T47D (cell line): ENCODE results near the gene MUS81.
"Not testable (repeated sequence)": the region's sequence is repeated elsewhere in the genome, so short reads cannot be mapped to it uniquely, and the experiment has no call there.

ENCODE experiments used
- DNase-seq, 2 experiments: peaks; one replicate each; pipeline versions ENCODE4 v3.0.0 to v3.0.0-alpha.2; 2011 to 2012; ENCODE audit warnings: low read depth in 1 of 2, low spot score in 1 of 2
- JUND ChIP-seq: IDR thresholded peaks from 2 replicates; pipeline ENCODE4 v1.6.1; 2012; ENCODE audit warnings: low read depth
- in situ Hi-C: cut with HindIII; loops from 2 replicates; pipeline ENCODE4 v1.10.0; 2016; ENCODE audit warnings: low sequenced_read_pairs, low pct_unique_long_range_greater_than_20kb

The MUS81 gene

GRCh38 chr11:65886826-65887722 lies 26.8 kb downstream of the MUS81 start:
- in situ Hi-C loops, result no loop called here
- no peak for DNase-seq
- TF ChIP-seq JUND, result no peak

- in situ Hi-C loops, result no loop called here
- DNase-seq, result no peak
- no peak for TF ChIP-seq JUND
These were observed 27.5 kb downstream of the MUS81 start for GRCh38 chr11:65887723-65888162.

DNA sequence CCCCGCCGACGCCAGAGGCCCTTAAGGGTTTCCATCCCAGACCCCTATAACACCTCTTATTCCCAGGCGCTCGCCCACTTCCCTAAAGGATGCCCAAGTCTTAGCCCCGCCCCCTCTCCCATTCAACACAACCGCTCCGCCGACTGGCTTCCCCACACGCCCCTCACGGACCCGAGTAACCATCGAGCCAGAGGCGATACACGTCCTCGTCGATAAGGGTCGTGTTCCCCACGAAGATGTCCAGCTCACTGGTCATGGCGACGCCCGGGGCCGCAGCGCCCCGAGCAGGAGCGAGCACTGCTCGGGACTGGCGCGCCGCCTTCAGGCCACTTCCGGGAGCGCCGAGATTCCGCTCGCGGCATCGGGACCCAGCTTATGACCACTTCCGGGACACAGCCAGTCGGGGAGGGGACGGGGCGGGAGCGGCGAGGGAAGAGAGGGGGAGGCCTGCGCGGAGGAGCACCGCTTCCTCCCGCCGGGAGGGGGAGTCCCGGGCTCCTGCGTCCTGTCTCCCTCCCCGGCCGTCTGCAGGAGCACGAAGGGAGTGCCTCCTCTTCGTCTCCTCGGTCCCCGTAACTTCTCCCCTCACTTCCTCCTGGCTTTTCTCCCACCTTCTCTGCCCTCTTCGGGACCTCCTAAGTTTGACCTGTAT lies 28.1 kb downstream of the MUS81 start, which contains the start of gene FIBP:
Gene FIBP, minus strand, starts transcription at position 309 of the 652 bp plus-strand sequence. Its CDS starts 53 bp downstream, at position 256.
- in situ Hi-C loops, result no loop called here

DNA sequence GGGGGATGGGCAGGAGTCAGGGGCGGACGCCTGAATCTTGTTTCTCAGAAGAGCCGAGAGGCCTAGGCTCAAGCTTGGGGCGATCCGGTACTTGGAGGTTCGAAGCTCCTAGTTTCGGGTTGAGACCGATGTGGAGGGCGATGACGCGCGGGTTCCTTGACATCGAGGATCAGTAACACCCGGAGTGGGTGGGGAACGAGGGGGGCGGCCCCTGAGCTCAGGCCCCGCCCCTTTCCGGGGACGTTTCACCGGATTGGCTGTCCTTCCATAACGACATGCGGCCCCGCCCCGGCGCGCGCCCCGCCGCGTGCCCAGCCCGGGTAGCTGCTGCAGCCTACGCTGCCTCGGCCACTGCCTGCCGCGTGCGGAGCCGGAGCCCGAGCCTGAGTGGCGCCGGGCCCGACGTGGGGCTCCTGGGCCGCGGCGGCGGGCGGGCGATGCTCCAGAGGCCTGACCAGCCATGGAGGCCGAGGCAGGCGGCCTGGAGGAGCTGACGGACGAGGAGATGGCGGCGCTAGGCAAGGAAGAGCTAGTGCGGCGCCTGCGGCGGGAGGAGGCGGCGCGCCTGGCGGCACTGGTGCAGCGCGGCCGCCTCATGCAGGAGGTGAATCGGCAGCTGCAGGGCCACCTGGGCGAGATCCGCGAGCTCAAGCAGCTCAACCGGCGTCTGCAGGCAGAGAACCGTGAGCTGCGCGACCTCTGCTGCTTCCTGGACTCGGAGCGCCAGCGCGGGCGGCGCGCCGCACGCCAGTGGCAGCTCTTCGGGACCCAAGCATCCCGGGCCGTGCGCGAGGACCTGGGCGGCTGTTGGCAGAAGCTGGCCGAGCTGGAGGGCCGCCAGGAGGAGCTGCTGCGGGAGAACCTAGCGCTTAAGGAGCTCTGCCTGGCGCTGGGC lies 30.3 kb downstream of the MUS81 start, which contains the start of gene CCDC85B:
Gene CCDC85B, plus strand, starts transcription at position 350 of the 895 bp plus-strand sequence. Its CDS starts 111 bp downstream, at position 461.
- in situ Hi-C loops, result no loop called here
- no peak for TF ChIP-seq JUND
- DNase-seq, result peak; percentile 97 to 99

More for the DNA sequence above, 28.1 kb downstream of the MUS81 start, which contains the start of gene FIBP:
- peak; percentile 98 to 99 for DNase-seq
- TF ChIP-seq JUND, result no peak

DNA sequence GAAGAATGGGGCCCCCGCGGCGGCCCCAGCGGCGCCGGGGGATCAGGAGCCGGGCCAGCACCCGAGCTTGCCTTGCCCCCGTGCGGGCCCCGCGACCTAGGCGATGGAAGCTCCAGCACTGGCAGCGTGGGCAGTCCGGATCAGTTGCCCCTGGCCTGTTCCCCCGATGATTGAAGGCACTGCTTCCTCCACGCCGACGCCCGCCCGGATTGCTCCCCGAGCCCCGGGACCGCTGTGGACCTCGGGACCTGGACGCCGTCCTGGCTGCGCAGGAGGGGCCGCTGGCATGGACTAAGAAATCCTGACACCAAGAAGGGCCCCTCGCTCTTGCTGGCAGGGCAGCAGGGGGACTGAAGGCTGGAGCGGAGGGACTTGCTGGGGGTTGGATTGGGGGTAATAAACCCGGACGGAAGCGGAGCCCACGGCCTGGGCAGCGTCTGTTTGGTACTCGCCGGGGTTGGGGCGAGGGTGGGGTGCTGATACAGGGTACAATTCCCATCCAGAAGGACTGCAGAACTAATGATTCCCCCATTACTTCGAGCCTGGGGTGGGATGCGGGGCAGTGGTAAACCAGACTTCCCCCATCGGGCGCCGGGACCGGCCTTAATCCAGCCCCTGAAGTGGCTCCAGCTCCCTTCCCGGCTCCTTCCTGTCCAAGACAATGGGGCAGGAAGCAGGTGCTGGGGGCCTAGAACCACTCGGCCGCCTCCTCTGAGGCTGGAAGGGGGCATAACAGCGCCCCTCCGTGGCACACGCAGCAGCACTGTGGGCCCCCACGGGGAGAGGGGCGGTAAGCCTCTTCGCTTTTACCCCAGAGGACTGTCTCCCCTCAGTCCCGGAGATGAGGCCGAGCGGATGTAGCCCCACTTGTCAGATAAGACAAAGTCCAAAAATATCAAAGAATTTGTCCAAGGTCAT lies 31.2 kb downstream of the MUS81 start:
- DNase-seq, result no peak

DNA sequence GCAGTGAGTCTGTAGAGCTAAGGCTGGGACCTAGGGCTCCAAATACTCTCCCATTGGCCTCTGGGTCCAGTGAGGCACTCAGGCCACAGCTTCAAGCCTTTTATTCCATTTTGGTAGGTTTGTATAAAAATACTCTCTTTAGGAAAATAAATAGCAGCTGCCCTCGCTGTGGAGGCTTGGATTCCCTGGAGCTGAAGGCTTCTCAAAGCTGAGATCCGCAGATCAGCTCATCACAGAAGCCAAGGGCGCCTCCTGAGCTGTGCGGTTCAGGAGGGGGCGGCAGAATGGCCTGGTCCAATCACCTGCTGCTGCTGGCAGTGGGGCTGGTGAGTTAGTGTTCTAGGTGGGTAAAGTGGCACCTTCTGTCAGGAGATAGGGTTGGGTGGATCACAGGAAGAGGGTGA lies 31.9 kb downstream of the MUS81 start:
- DNase-seq, in situ Hi-C loops: not testable (repeated sequence)

More for the DNA sequence above, 31.2 kb downstream of the MUS81 start:
- no peak for TF ChIP-seq JUND
- in situ Hi-C loops, result no loop called here

GRCh38 chr11:65892661-65893317 lies 32.6 kb downstream of the MUS81 start:
- DNase-seq, result no peak
- TF ChIP-seq JUND, result no peak
- in situ Hi-C loops, result no loop called here

DNA sequence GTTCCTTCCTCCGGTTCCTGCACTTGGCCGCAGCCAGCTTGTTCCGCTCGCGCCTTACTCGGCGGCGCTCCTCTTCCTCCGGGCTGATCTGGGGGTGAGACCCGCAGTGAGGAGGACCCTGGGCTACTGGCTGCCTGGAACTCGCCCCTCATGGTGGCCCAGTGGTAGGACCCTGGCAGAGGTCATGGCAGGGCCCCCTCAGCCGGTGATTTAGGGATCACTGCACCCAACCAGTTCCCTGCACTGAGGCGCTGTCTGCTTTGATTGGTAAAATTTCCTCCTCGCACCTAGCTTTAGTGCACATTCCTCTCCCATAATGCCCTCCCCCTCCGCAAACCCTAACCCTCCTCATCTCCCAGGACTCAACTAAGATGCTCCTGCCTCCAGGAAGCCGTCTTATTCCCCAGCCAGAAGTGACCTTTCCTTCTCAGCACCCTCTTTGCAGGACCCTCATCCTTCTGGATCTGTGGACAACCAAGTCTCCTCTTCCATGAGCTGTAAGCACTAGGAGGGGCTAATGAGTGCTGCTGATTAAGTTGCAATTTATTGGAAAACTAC lies 33.9 kb downstream of the MUS81 start:
- no peak for TF ChIP-seq JUND
- no peak for DNase-seq
- in situ Hi-C loops, result no loop called here

GRCh38 chr11:65895482-65895981 lies 35.3 kb downstream of the MUS81 start:
- in situ Hi-C loops, result no loop called here
- no peak for TF ChIP-seq JUND
- no peak for DNase-seq
